Glutamatergic neuron (in vitro differentiated cells): ENCODE results near the gene RNF183. TPM values are rescaled to one million over a fixed set of nuclear protein-coding genes. Genes with fewer than 3 reads are reported as not detected.

ENCODE experiments used
- DNase-seq: peaks from one replicate; pipeline ENCODE4 v3.0.0; 2022
- H3K27ac Mint-ChIP-seq: one replicate; pipeline ENCODE4 v1.8.0; 2020; ENCODE audit warnings: mild to moderate bottlenecking, mixed read lengths, inconsistent platforms; ENCODE audit not compliant: unreplicated experiment
- H3K27me3 Mint-ChIP-seq: one replicate; pipeline ENCODE4 v1.8.0; 2020; ENCODE audit warnings: mild to moderate bottlenecking, moderate library complexity, mixed read lengths, inconsistent platforms; ENCODE audit not compliant: unreplicated experiment
- H3K36me3 Mint-ChIP-seq: one replicate; pipeline ENCODE4 v1.8.0; 2020; ENCODE audit warnings: mild to moderate bottlenecking, mixed read lengths, inconsistent platforms; ENCODE audit not compliant: unreplicated experiment
- H3K4me1 Mint-ChIP-seq: one replicate; pipeline ENCODE4 v1.8.0; 2020; ENCODE audit warnings: mild to moderate bottlenecking, low read depth, mixed read lengths, inconsistent platforms; ENCODE audit not compliant: unreplicated experiment
- H3K4me3 Mint-ChIP-seq: one replicate; pipeline ENCODE4 v1.8.0; 2020; ENCODE audit warnings: mild to moderate bottlenecking, mixed read lengths, inconsistent platforms; ENCODE audit not compliant: unreplicated experiment
- H3K9me3 Mint-ChIP-seq: one replicate; pipeline ENCODE4 v1.8.0; 2020; ENCODE audit warnings: mild to moderate bottlenecking, moderate library complexity, mixed read lengths, inconsistent platforms; ENCODE audit not compliant: unreplicated experiment
- CTCF ChIP-seq: fragments of 200-600 bp; sonication (generic); IDR thresholded peaks from one replicate; pipeline ENCODE4 v1.5.0; 2021; ENCODE audit not compliant: partially characterized antibody, unreplicated experiment
- total RNA-seq: library from RNA; stranded (reverse); fragmentation: NEBNext Ultra II Directional; extraction: Animal tissue kit (Norgen Biotek cat#: 25700); gene quantifications from one replicate; pipeline ENCODE4 v1.2.1, GENCODE V29; 2021; ENCODE audit not compliant: unreplicated experiment

Gene RNF183
- total RNA-seq, 1 donor from 2014 or later, result not detected

GRCh38 chr9:113317777-113318176 lies 14.6 kb upstream of the RNF183 start:
- H3K4me1 Mint-ChIP-seq, result peaks cover 5% of the 10 kb centered on the region
- H3K9me3 Mint-ChIP-seq, result no peaks in the 10 kb centered on the region
- DNase-seq, result no peak
- no peak overlapping the region for H3K4me3 Mint-ChIP-seq
- TF ChIP-seq CTCF, result peak; percentile 22
- no peaks in the 10 kb centered on the region for H3K36me3 Mint-ChIP-seq
- peaks cover 2% of the 10 kb centered on the region for H3K27me3 Mint-ChIP-seq
- no peak overlapping the region for H3K27ac Mint-ChIP-seq

- TF ChIP-seq CTCF, result no peak
- DNase-seq, result no peak
- H3K27ac Mint-ChIP-seq, result no peak overlapping the region
- no peaks in the 10 kb centered on the region for H3K36me3 Mint-ChIP-seq
- H3K9me3 Mint-ChIP-seq, result no peaks in the 10 kb centered on the region
- no peak overlapping the region for H3K4me3 Mint-ChIP-seq
- H3K27me3 Mint-ChIP-seq, result peaks cover 2% of the 10 kb centered on the region
- H3K4me1 Mint-ChIP-seq, result peaks cover 5% of the 10 kb centered on the region
Measured at GRCh38 chr9:113316030-113316429, 12.9 kb upstream of the RNF183 start.

- TF ChIP-seq CTCF, result no peak
- H3K36me3 Mint-ChIP-seq, result no peaks in the 10 kb centered on the region
Measured at GRCh38 chr9:113315231-113315630, 12.1 kb upstream of the RNF183 start.

DNA sequence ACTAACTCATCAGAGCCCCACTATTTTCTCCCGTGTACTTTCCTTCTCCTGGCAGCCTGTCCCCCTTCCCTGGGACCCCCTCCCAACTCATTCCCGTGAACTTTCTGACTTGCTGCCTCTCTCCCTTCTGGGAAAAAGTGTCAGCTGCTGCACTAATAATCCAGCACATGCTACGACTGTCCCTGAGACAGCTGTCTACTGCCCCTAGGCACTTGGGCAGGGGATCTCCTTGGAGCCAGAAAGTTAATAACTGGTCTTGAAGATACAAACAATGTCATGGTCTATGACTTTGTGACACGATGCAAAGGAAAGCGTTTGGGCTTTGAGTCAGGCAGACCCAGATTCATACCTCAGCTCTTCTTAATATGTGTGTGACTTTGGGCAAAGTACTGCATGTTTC lies 10.1 kb upstream of the RNF183 start:
- H3K4me1 Mint-ChIP-seq, result peaks cover 5% of the 10 kb centered on the region
- no peak overlapping the region for H3K4me3 Mint-ChIP-seq
- DNase-seq, result no peak
- H3K27me3 Mint-ChIP-seq, result peaks cover 2% of the 10 kb centered on the region
- no peaks in the 10 kb centered on the region for H3K36me3 Mint-ChIP-seq
- no peak for TF ChIP-seq CTCF
- H3K27ac Mint-ChIP-seq, result no peak overlapping the region
- H3K9me3 Mint-ChIP-seq, result no peaks in the 10 kb centered on the region

More at GRCh38 chr9:113315231-113315630, 12.1 kb upstream of the RNF183 start:
- Mint-ChIP-seq H3K9me3 (no peaks in the 10 kb centered on the region), H3K27ac (no peak overlapping the region), H3K27me3 (peaks cover 2% of the 10 kb centered on the region), H3K4me3 (no peak overlapping the region), H3K4me1 (peaks cover 5% of the 10 kb centered on the region)
- no peak for DNase-seq

DNA sequence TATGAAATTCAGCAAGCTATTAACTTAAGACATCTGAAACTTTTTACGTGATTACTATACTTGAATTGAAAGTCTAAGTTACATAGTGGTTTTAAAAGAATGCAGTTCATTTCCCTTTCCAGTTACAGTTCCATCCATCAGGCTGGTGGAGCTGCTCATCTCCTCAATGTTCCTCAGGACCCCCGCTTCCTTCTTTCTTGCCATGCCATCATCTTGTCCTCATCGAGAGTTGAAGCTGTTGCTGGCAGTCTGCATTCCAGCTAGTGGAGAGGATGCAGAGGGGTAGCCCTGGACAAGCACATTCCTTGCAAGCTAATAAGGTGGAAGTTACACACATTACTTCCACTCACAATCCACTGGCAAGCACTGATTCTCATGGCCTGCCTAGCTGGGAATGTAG lies 8.8 kb upstream of the RNF183 start:
- Mint-ChIP-seq H3K4me1 (peaks cover 5% of the 10 kb centered on the region), H3K9me3 (no peaks in the 10 kb centered on the region), H3K4me3 (no peak overlapping the region), H3K27ac (no peak overlapping the region), H3K27me3 (no peaks in the 10 kb centered on the region), H3K36me3 (no peaks in the 10 kb centered on the region)
- DNase-seq, result no peak
- TF ChIP-seq CTCF, result no peak
